Measurements from ENCODE around the gene DCDC1.
A peak's percentile ranks its signal among the peaks of the same experiment; 100 is the strongest.

The DCDC1 gene

DNA sequence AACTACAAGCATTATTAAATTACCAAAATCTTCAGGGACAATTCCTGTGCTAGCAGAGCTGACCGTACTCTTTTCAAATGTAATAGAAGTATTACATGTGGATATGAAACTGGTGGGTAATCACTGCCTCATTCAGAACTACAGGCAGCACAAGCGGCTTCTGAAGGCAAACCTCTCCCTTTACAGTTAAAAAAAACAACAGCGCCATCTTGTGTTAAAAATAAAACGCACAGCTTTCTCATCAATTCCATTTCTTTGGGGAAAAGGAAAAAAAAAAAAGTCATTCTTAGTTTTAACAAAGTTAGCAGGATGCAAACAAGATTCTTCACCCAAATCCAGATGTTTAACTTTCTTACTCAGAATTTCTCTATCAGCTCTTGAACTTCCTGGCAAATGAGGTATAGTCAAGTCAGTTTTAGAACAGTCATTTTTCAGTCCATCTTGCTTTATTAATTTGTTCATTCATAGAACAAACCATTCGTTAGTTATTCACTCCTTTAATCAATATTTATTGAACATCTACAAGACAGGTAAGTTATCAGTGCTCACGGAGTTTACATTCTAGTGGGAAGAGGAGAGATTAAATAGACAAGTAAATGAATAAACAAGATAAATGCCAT lies 451.6 kb downstream of the DCDC1 start:
- H3K36me3 ChIP-seq (replicated peaks) = no peaks in the 10 kb centered on the region
- no peaks in the 10 kb centered on the region for H3K27me3 ChIP-seq (replicated peaks)
- in situ Hi-C loops (cut with HindIII; ENCODE audit: low pct_ligation_motif_present, low sequenced_read_pairs) = no loop called here
- TF ChIP-seq, protein P1, sequence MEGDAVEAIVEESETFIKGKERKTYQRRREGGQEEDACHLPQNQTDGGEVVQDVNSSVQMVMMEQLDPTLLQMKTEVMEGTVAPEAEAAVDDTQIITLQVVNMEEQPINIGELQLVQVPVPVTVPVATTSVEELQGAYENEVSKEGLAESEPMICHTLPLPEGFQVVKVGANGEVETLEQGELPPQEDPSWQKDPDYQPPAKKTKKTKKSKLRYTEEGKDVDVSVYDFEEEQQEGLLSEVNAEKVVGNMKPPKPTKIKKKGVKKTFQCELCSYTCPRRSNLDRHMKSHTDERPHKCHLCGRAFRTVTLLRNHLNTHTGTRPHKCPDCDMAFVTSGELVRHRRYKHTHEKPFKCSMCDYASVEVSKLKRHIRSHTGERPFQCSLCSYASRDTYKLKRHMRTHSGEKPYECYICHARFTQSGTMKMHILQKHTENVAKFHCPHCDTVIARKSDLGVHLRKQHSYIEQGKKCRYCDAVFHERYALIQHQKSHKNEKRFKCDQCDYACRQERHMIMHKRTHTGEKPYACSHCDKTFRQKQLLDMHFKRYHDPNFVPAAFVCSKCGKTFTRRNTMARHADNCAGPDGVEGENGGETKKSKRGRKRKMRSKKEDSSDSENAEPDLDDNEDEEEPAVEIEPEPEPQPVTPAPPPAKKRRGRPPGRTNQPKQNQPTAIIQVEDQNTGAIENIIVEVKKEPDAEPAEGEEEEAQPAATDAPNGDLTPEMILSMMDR (IDR thresholded peaks at IDR 0.05; ENCODE audit: low read depth, low read length, missing control alignments) = peak; percentile 61
- DNase-seq = peak; percentile 25
- no peak overlapping the region for H3K4me3 ChIP-seq (ENCODE audit: low read depth, low read length)
- no peak overlapping the region for H3K27ac ChIP-seq

GRCh38 chr11:30917266-30917665 lies 452.3 kb downstream of the DCDC1 start:
- no peak for DNase-seq
- H3K36me3 ChIP-seq (replicated peaks) = no peaks in the 10 kb centered on the region
- TF ChIP-seq, protein P1 (IDR thresholded peaks at IDR 0.05; ENCODE audit: low read depth, low read length, missing control alignments) = no peak
- in situ Hi-C loops (cut with HindIII; ENCODE audit: low pct_ligation_motif_present, low sequenced_read_pairs) = no loop called here
- no peak overlapping the region for H3K27ac ChIP-seq
- H3K27me3 ChIP-seq (replicated peaks) = no peaks in the 10 kb centered on the region
- H3K4me3 ChIP-seq (ENCODE audit: low read depth, low read length) = no peak overlapping the region

DNA sequence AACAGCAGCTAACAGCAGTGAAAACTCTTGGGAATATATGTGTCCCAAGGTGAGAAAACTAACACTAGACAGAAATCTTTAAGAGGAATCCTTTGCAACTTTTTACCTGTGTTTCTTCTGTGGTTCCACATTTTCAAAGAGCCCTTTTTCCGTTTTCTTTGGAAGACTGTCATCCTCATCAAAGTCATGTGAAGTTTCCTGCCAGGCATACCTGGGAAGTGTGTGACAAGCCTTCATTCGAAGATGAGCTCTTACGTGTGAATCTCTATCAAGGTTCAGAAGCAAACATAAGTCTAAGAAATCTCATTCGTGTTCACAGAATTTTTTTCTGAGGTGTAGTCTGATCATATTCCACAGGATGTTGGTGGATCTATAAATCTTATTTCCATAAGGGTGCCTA lies 452.8 kb downstream of the DCDC1 start:
- in situ Hi-C loops (cut with HindIII; ENCODE audit: low pct_ligation_motif_present, low sequenced_read_pairs) = no loop called here
- TF ChIP-seq, protein P1 (IDR thresholded peaks at IDR 0.05; ENCODE audit: low read depth, low read length, missing control alignments) = no peak
- H3K27me3 ChIP-seq (replicated peaks) = no peaks in the 10 kb centered on the region

GRCh38 chr11:30914143-30914762 lies 455.3 kb downstream of the DCDC1 start:
- DNase-seq = peak; percentile 58
- in situ Hi-C loops (cut with HindIII; ENCODE audit: low pct_ligation_motif_present, low sequenced_read_pairs) = no loop called here
- no peak overlapping the region for H3K27ac ChIP-seq

More for the DNA sequence above, 452.8 kb downstream of the DCDC1 start:
- no peak overlapping the region for H3K4me3 ChIP-seq (ENCODE audit: low read depth, low read length)
- H3K36me3 ChIP-seq (replicated peaks) = no peaks in the 10 kb centered on the region
- no peak overlapping the region for H3K27ac ChIP-seq
- no peak for DNase-seq

GRCh38 chr11:30911247-30911646 lies 458.3 kb downstream of the DCDC1 start:
- Histone ChIP-seq H3K27ac (no peak overlapping the region), H3K4me3 (ENCODE audit: low read depth, low read length) (no peak overlapping the region), H3K36me3 (replicated peaks) (no peaks in the 10 kb centered on the region), H3K27me3 (replicated peaks) (no peaks in the 10 kb centered on the region)
- in situ Hi-C loops (cut with HindIII; ENCODE audit: low pct_ligation_motif_present, low sequenced_read_pairs) = no loop called here
- TF ChIP-seq, protein P1 (IDR thresholded peaks at IDR 0.05; ENCODE audit: low read depth, low read length, missing control alignments) = no peak
- DNase-seq = no peak

More at GRCh38 chr11:30914143-30914762, 455.3 kb downstream of the DCDC1 start:
- no peak overlapping the region for H3K4me3 ChIP-seq (ENCODE audit: low read depth, low read length)
- H3K36me3 ChIP-seq (replicated peaks) = no peaks in the 10 kb centered on the region
- H3K27me3 ChIP-seq (replicated peaks) = no peaks in the 10 kb centered on the region
- TF ChIP-seq, protein P1 (IDR thresholded peaks at IDR 0.05; ENCODE audit: low read depth, low read length, missing control alignments) = peak; percentile 83
